B cell (primary cell): ENCODE measurements around the gene NOD2. TPM values are rescaled to one million over a fixed set of nuclear protein-coding genes. Genes with fewer than 3 reads are reported as not detected.

Experiments
- ATAC-seq: fragments of 200-7000 bp; cut with Tn5 transposase; one replicate; pipeline ENCODE4 v1.10.0; 2021; ENCODE audit warnings: low read depth, mild to moderate bottlenecking, moderate number of reproducible peaks, moderate library complexity
- CTCF ChIA-PET: fragments of 350-600 bp; sonication (Branson Sonifier 250); formaldehyde crosslinking; loops from one replicate; lab custom pipeline; 2021; ENCODE audit warnings: antibody characterized with exemption, inconsistent platforms; lab: Charles Lee
- POLR2A ChIA-PET: fragments of 350-600 bp; sonication (Branson Sonifier 250); formaldehyde crosslinking; loops from one replicate; lab custom pipeline; 2021; ENCODE audit warnings: antibody characterized with exemption; lab: Charles Lee
- DNase-seq: peaks from one replicate; pipeline ENCODE4 v3.0.0; 2013
- H2AFZ ChIP-seq: 2 replicates; pipeline ENCODE4 v1.6.1; 2012; ENCODE audit warnings: mild to moderate bottlenecking, low read depth, low read length; ENCODE audit not compliant: insufficient read depth, poor library complexity, severe bottlenecking
- H3K27ac ChIP-seq, 2 donors: 1 replicate in 1 of 2; 2 replicates in 1 of 2; pipeline ENCODE4 v1.5.1; 2012 to 2013; ENCODE audit warnings: low read length in 2 of 2, mild to moderate bottlenecking in 2 of 2, moderate library complexity in 1 of 2
- H3K27me3 ChIP-seq, 4 experiments: fragments of 200-600 bp in 1 of 4; sonication (generic) in 1 of 4; replicated peaks in 1 of 4; 1 replicate in 2 of 4; 2 replicates in 2 of 4; pipeline versions ENCODE4 v1.6.1 to v1.7.0; 2013 to 2016; ENCODE audit warnings: low read length in 3 of 4, mild to moderate bottlenecking in 2 of 4, mixed read lengths in 1 of 4, moderate library complexity in 1 of 4; ENCODE audit not compliant: insufficient read depth in 4 of 4, control insufficient read depth in 3 of 4; ENCODE audit errors: control extremely low read depth in 1 of 4
- H3K36me3 ChIP-seq, 2 experiments: replicated peaks in 1 of 2; 1 replicate in 1 of 2; 2 replicates in 1 of 2; pipeline versions ENCODE4 v1.6.1 to v1.7.1; 2013; ENCODE audit warnings: low read length in 1 of 2; ENCODE audit not compliant: insufficient read depth in 2 of 2, control insufficient read depth in 1 of 2; ENCODE audit errors: control extremely low read depth in 1 of 2, extremely low read depth in 1 of 2
- H3K4me1 ChIP-seq, 2 donors: fragments of 200-600 bp in 1 of 2; sonication (generic) in 1 of 2; 1 replicate in 1 of 2; 2 replicates in 1 of 2; pipeline versions ENCODE4 v1.5.1 to v1.6.1; 2013 to 2017; ENCODE audit warnings: low read length in 2 of 2; ENCODE audit not compliant: control insufficient read depth in 2 of 2, insufficient read depth in 2 of 2
- H3K4me2 ChIP-seq: replicated peaks from 2 replicates; pipeline ENCODE3; 2012; ENCODE audit warnings: mild to moderate bottlenecking, low read depth, low read length; ENCODE audit not compliant: poor library complexity, severe bottlenecking
- H3K4me3 ChIP-seq, 5 experiments: fragments of 200-600 bp in 1 of 5; sonication (generic) in 1 of 5; 1 replicate in 3 of 5; 2 replicates in 2 of 5; pipeline versions ENCODE4 v1.5.1 to v1.7.0; 2011 to 2016; ENCODE audit warnings: low read length in 4 of 5, mild to moderate bottlenecking in 4 of 5, low read depth in 2 of 5, control low read depth in 1 of 5, moderate library complexity in 1 of 5; ENCODE audit not compliant: insufficient read depth in 1 of 5; ENCODE audit errors: control extremely low read depth in 1 of 5, extremely low read depth in 1 of 5
- H3K79me2 ChIP-seq: fragments of 200-600 bp; sonication (generic); one replicate; pipeline ENCODE4 v1.6.0; 2016; ENCODE audit warnings: low read length; ENCODE audit not compliant: control insufficient read depth, insufficient read depth
- H3K9ac ChIP-seq: fragments of 200-600 bp; sonication (generic); 2 replicates; pipeline ENCODE4 v1.6.1; 2017; ENCODE audit warnings: mild to moderate bottlenecking, low read length, moderate library complexity
- H3K9me3 ChIP-seq, 3 donors: one replicate each; pipeline versions ENCODE4 v1.6.1 to v1.7.1; 2013; ENCODE audit warnings: low read length in 2 of 3; ENCODE audit not compliant: control insufficient read depth in 2 of 3, insufficient read depth in 1 of 3; ENCODE audit errors: control extremely low read depth in 1 of 3
- H4K20me1 ChIP-seq: 2 replicates; pipeline ENCODE4 v1.6.0; 2012; ENCODE audit warnings: mild to moderate bottlenecking, low read length; ENCODE audit not compliant: insufficient read depth, control insufficient read depth, poor library complexity, severe bottlenecking
- H3K27ac Mint-ChIP-seq: one replicate; pipeline ENCODE4 v1.8.0; 2021; ENCODE audit warnings: mixed read lengths
- H3K27me3 Mint-ChIP-seq: one replicate; pipeline ENCODE4 v1.8.0; 2021; ENCODE audit warnings: mixed read lengths
- H3K4me1 Mint-ChIP-seq: one replicate; pipeline ENCODE4 v1.8.0; 2021; ENCODE audit warnings: mixed read lengths
- H3K4me3 Mint-ChIP-seq: one replicate; pipeline ENCODE4 v1.8.0; 2021; ENCODE audit warnings: mixed read lengths
- H3K9me3 Mint-ChIP-seq: one replicate; pipeline ENCODE4 v1.8.0; 2022; ENCODE audit warnings: mixed read lengths; ENCODE audit not compliant: insufficient read depth
- CTCF ChIP-seq: fragments of 200-600 bp; IDR thresholded peaks from one replicate; pipeline ENCODE4 v1.8.0; 2022; ENCODE audit warnings: antibody characterized with exemption, mild to moderate bottlenecking
- EZH2 ChIP-seq: IDR thresholded peaks from 2 replicates; pipeline ENCODE4 v1.6.1; 2012; ENCODE audit warnings: borderline replicate concordance, low read depth, mild to moderate bottlenecking, moderate library complexity, low read length; ENCODE audit not compliant: insufficient read depth, poor library complexity, severe bottlenecking
- WGBS: methylation state at CpG from one replicate; pipeline ENCODE4 v1.1.5; 2013; ENCODE audit warnings: missing lambda C conversion rate; ENCODE audit not compliant: insufficient coverage; 5-methylcytosine and 5-hydroxymethylcytosine counted together
- intact Hi-C: fragments of 100-400 bp; cut with micrococcal nuclease; formaldehyde crosslinking; loops from one replicate; pipeline ENCODE4 v1.10.0; 2022
- polyA plus RNA-seq: library from polyadenylated mRNA; depleted of rRNA; stranded (reverse); fragments of >200 nt; gene quantifications from 2 replicates; pipeline ENCODE4 v1.2.3, GENCODE V29; 2012
- total RNA-seq, 2 donors: library from RNA; stranded (reverse); fragments of 120-200 nt in 1 of 2; gene quantifications; 1 replicate in 1 of 2; 2 replicates in 1 of 2; pipeline versions ENCODE4 v1.2.3 to v1.2.4, GENCODE V29; 2013 to 2022

The NOD2 gene
- total and polyA plus RNA-seq, 2 donors (not counting 1 experiment from before 2014, with no cell fraction given), result 1.2 to 1.8 TPM

GRCh38 chr16:50670476-50670875, 22.9 kb upstream of the NOD2 start:
- POLR2A ChIA-PET, result no interaction called here
- H3K9ac ChIP-seq, result no peak overlapping the region
- TF ChIP-seq EZH2 (no peak), CTCF (no peak)
- Mint-ChIP-seq H3K27me3 (no peaks in the 10 kb centered on the region), H3K27ac (no peak overlapping the region), H3K9me3 (peaks cover 2% of the 10 kb centered on the region), H3K4me3 (no peak overlapping the region), H3K4me1 (peaks cover 20% of the 10 kb centered on the region)
- peaks cover 7 to 14% of the 10 kb centered on the region in 2 donors for H3K4me1 ChIP-seq
- H3K4me2 ChIP-seq, result no peak overlapping the region
- no peak for ATAC-seq
- WGBS, result 93% methylated on average over 6 of the region's 6 CpGs
- no peak for DNase-seq
- CTCF ChIA-PET, result interaction anchor here (0.9 to 12.4 kb wide), 8 partner anchors 4 to 461 kb away, joined by 3 to 154 read pairs (median 43); partner anchors contain the start of gene SNX20
- intact Hi-C loops, result loop anchor here (2.0 kb wide), 1 partner anchor 76 kb away; no protein-coding TSS in a partner anchor
- peaks cover 6% of the 10 kb centered on the region for H3K79me2 ChIP-seq
- no peak overlapping the region for H3K27ac ChIP-seq
- no peak overlapping the region for H2AFZ ChIP-seq
- H3K4me3 ChIP-seq, result no peak overlapping the region
- peaks cover 2 to 37% (median 14%) of the 10 kb centered on the region in 3 donors for H3K9me3 ChIP-seq
- H3K36me3 ChIP-seq, result peaks cover 3 to 52% of the 10 kb centered on the region in 2 experiments
- no peaks in the 10 kb centered on the region for H4K20me1 ChIP-seq
- no peaks in the 10 kb centered on the region for H3K27me3 ChIP-seq

GRCh38 chr16:50671644-50672260, 21.7 kb upstream of the NOD2 start:
- Mint-ChIP-seq H3K9me3 (peaks cover 2% of the 10 kb centered on the region), H3K27me3 (no peaks in the 10 kb centered on the region), H3K4me3 (no peak overlapping the region), H3K4me1 (peaks cover 16% of the 10 kb centered on the region), H3K27ac (no peak overlapping the region)
- TF ChIP-seq CTCF, result peak; percentile 73
- TF ChIP-seq EZH2, result no peak
- Histone ChIP-seq H3K9me3 (peaks cover 2 to 33% (median 14%) of the 10 kb centered on the region in 3 donors), H3K4me2 (no peak overlapping the region), H3K4me3 (no peak overlapping the region), H3K27ac (no peak overlapping the region), H3K36me3 (peaks cover 3 to 64% of the 10 kb centered on the region in 2 experiments), H4K20me1 (peaks cover 5% of the 10 kb centered on the region), H3K27me3 (no peaks in the 10 kb centered on the region), H3K79me2 (peaks cover 9% of the 10 kb centered on the region), H3K4me1 (peaks cover 7% of the 10 kb centered on the region in 2 donors), H2AFZ (no peak overlapping the region), H3K9ac (no peak overlapping the region)
- intact Hi-C loops, result loop anchor here (2.0 kb wide), 1 partner anchor 75 kb away; no protein-coding TSS in a partner anchor
- WGBS, result 100% methylated on average over 2 of the region's 2 CpGs
- CTCF ChIA-PET, result interaction anchor here (0.7 to 12.4 kb wide), 17 partner anchors 5 to 649 kb away, joined by 3 to 154 read pairs (median 3); partner anchors contain the start of genes CYLD and SNX20
- POLR2A ChIA-PET, result interaction anchor here (0.5 kb wide), 1 partner anchor 115 kb away, joined by 4 read pairs; no protein-coding TSS in a partner anchor
- ATAC-seq (peak; percentile 44), DNase-seq (peak; percentile 62)
